Caco-2 (cell line): ENCODE results near the gene ABHD16A. TPM values are rescaled to one million over a fixed set of nuclear protein-coding genes. Genes with fewer than 3 reads are reported as not detected.

ENCODE experiments used
- BruUV-seq: library from RNA; stranded (reverse); fragments of 400-500 nt; replicated peaks from 2 replicates; lab custom pipeline; 2021; lab: Mats Ljungman, UMichigan
- CTCF ChIA-PET: fragments of 300-600 bp; sonication (Branson Sonifier 250); formaldehyde crosslinking; loops from one replicate; lab custom pipeline; 2022; ENCODE audit warnings: antibody characterized with exemption; lab: Charles Lee
- POLR2A ChIA-PET: fragments of 300-600 bp; sonication (Branson Sonifier 250); formaldehyde crosslinking; loops from one replicate; lab custom pipeline; 2022; ENCODE audit warnings: antibody characterized with exemption; lab: Charles Lee
- DNase-seq, 2 experiments: peaks; one replicate each; pipeline versions ENCODE4 v3.0.0 to v3.0.0-alpha.2; 2020 to 2022
- H3K27me3 ChIP-seq: replicated peaks from 2 replicates; pipeline ENCODE4 v1.6.0; 2011; ENCODE audit warnings: low read length; ENCODE audit not compliant: control insufficient read depth, insufficient read depth
- H3K36me3 ChIP-seq: 2 replicates; pipeline ENCODE4 v1.5.1; 2011; ENCODE audit warnings: low read length; ENCODE audit not compliant: control insufficient read depth, insufficient read depth
- H3K4me1 ChIP-seq: fragments of 250-450 bp; sonication (Bioruptor Pico); 2 replicates; pipeline ENCODE4 v1.5.1; 2020; ENCODE audit warnings: mild to moderate bottlenecking
- H3K4me3 ChIP-seq: 2 replicates; pipeline ENCODE4 v1.5.1; 2011; ENCODE audit warnings: low read depth, mild to moderate bottlenecking, control low read depth, low read length
- H3K9me3 ChIP-seq: fragments of 250-450 bp; sonication (Bioruptor Pico); 2 replicates; pipeline ENCODE4 v1.5.1; 2020; ENCODE audit warnings: mild to moderate bottlenecking, moderate library complexity
- H3K27ac Mint-ChIP-seq: one replicate; pipeline ENCODE4 v1.8.0; 2022; ENCODE audit warnings: mixed read lengths; ENCODE audit not compliant: unreplicated experiment
- H3K27me3 Mint-ChIP-seq: one replicate; pipeline ENCODE4 v1.8.0; 2022; ENCODE audit warnings: mixed read lengths; ENCODE audit not compliant: insufficient read depth, unreplicated experiment
- H3K36me3 Mint-ChIP-seq: one replicate; pipeline ENCODE4 v1.8.0; 2022; ENCODE audit warnings: mild to moderate bottlenecking, mixed read lengths; ENCODE audit not compliant: insufficient read depth, unreplicated experiment
- H3K4me1 Mint-ChIP-seq: one replicate; pipeline ENCODE4 v1.8.0; 2022; ENCODE audit warnings: low read depth, mixed read lengths; ENCODE audit not compliant: unreplicated experiment
- H3K4me3 Mint-ChIP-seq: one replicate; pipeline ENCODE4 v1.8.0; 2022; ENCODE audit warnings: mild to moderate bottlenecking, moderate library complexity, mixed read lengths; ENCODE audit not compliant: unreplicated experiment
- H3K9me3 Mint-ChIP-seq: one replicate; pipeline ENCODE4 v1.8.0; 2022; ENCODE audit warnings: mixed read lengths; ENCODE audit not compliant: unreplicated experiment
- CTCF ChIP-seq, 2 experiments: fragments of 200-600 bp in 1 of 2; IDR thresholded peaks; 1 replicate in 1 of 2; 2 replicates in 1 of 2; pipeline versions ENCODE4 v1.5.1 to v1.8.0; 2011 to 2022; ENCODE audit warnings: antibody characterized with exemption in 1 of 2, control low read depth in 1 of 2, inconsistent platforms in 1 of 2, low read depth in 1 of 2, low read length in 1 of 2, mild to moderate bottlenecking in 1 of 2, moderate library complexity in 1 of 2; ENCODE audit not compliant: insufficient read depth in 1 of 2, severe bottlenecking in 1 of 2, unreplicated experiment in 1 of 2
- intact Hi-C: fragments of 100-400 bp; cut with micrococcal nuclease; formaldehyde crosslinking; loops from one replicate; pipeline ENCODE4 v1.10.0; 2022; ENCODE audit not compliant: unreplicated experiment
- total RNA-seq: library from RNA; stranded (reverse); gene quantifications from 2 replicates; pipeline ENCODE4 v1.2.3, GENCODE V29; 2022

ABHD16A gene
- total RNA-seq, 1 experiment from 2014 or later = 62.7 TPM

- TF ChIP-seq CTCF (IDR thresholded peaks at IDR 0.05; ENCODE audit: insufficient read depth in 1 of 2, low read depth in 1 of 2, low read length in 1 of 2, severe bottlenecking in 1 of 2, unreplicated experiment in 1 of 2) = no peak
- BruUV-seq = no TSS peak
- peaks cover 34% of the 10 kb centered on the region for H3K4me1 ChIP-seq
- H3K9me3 Mint-ChIP-seq = no peaks in the 10 kb centered on the region
- H3K36me3 Mint-ChIP-seq = peaks cover 57% of the 10 kb centered on the region
- peaks cover 23% of the 10 kb centered on the region for H3K4me1 Mint-ChIP-seq
- no peaks in the 10 kb centered on the region for H3K27me3 ChIP-seq
- intact Hi-C loops = no loop called here
- ChIA-PET CTCF (interaction anchor here (0.6 to 1.3 kb wide), 4 partner anchors 9 to 124 kb away, joined by 3 to 4 read pairs (median 4); partner anchors contain the start of genes HSPA1A, HSPA1L and LY6G5C), POLR2A (interaction anchor here (0.6 to 2.0 kb wide), 10 partner anchors 11 to 230 kb away, joined by 3 to 9 read pairs (median 4); partner anchors contain the start of genes ABHD16A, C6orf47, DDAH2 and HSPA1A)
- H3K9me3 ChIP-seq = no peaks in the 10 kb centered on the region
- peak overlapping the region; percentile 74 for H3K4me3 Mint-ChIP-seq
- peak overlapping the region; percentile 94 for H3K27ac Mint-ChIP-seq
- peaks cover 6% of the 10 kb centered on the region for H3K36me3 ChIP-seq
- no peak overlapping the region for H3K4me3 ChIP-seq
- no peaks in the 10 kb centered on the region for H3K27me3 Mint-ChIP-seq
- no peak for DNase-seq
These were observed 12.1 kb downstream of the ABHD16A start for GRCh38 chr6:31691078-31691463.

- Histone ChIP-seq H3K36me3 (peaks cover 6% of the 10 kb centered on the region), H3K9me3 (no peaks in the 10 kb centered on the region), H3K27me3 (no peaks in the 10 kb centered on the region), H3K4me3 (0 out of 2 replicates have a peak overlapping the region, but pooled peaks have one; percentile 7), H3K4me1 (peaks cover 34% of the 10 kb centered on the region)
- TSS peak; percentile 99 for BruUV-seq
- peak; percentile 82 to 91 for DNase-seq
- Mint-ChIP-seq H3K9me3 (no peaks in the 10 kb centered on the region), H3K27me3 (no peaks in the 10 kb centered on the region), H3K4me1 (peaks cover 23% of the 10 kb centered on the region), H3K27ac (peak overlapping the region; percentile 94), H3K4me3 (peak overlapping the region; percentile 74), H3K36me3 (peaks cover 56% of the 10 kb centered on the region)
- ChIA-PET POLR2A (interaction anchor here (0.5 to 2.0 kb wide), 16 partner anchors 12 to 231 kb away, joined by 3 to 9 read pairs (median 4); partner anchors contain the start of genes ABHD16A, C6orf47, DDAH2 and HSPA1A), CTCF (interaction anchor here (0.9 to 1.3 kb wide), 5 partner anchors 9 to 124 kb away, joined by 3 to 4 read pairs (median 4); partner anchors contain the start of genes DDAH2, HSPA1A, HSPA1L and LY6G5C)
- no peak for TF ChIP-seq CTCF (IDR thresholded peaks at IDR 0.05; ENCODE audit: insufficient read depth in 1 of 2, low read depth in 1 of 2, low read length in 1 of 2, severe bottlenecking in 1 of 2, unreplicated experiment in 1 of 2)
- intact Hi-C loops = no loop called here
These were observed 12.7 kb downstream of the ABHD16A start for GRCh38 chr6:31690231-31691077.
